WTC11 (cell line): ENCODE measurements around the gene NKAP. TPM values are rescaled to one million over a fixed set of nuclear protein-coding genes. Genes with fewer than 3 reads are reported as not detected.

Experiments used
- ATAC-seq: fragments of 200-7000 bp; cut with Tn5 transposase; 2 replicates; pipeline ENCODE4 v1.10.0; 2021; ENCODE audit warnings: mild to moderate bottlenecking, moderate library complexity
- CTCF ChIA-PET: fragments of 300-600 bp; sonication (Branson Sonifier 250); formaldehyde crosslinking; loops from one replicate; lab custom pipeline; 2021; ENCODE audit warnings: antibody characterized with exemption; lab: Charles Lee
- POLR2A ChIA-PET: fragments of 350-600 bp; sonication (Branson Sonifier 250); formaldehyde crosslinking; loops from one replicate; lab custom pipeline; 2021; ENCODE audit warnings: antibody characterized with exemption; lab: Charles Lee
- DNase-seq: peaks from one replicate; pipeline ENCODE4 v3.0.0; 2021; ENCODE audit warnings: low spot score
- H3K27ac Mint-ChIP-seq: 2 replicates; pipeline ENCODE4 v1.8.0; 2021; ENCODE audit warnings: mixed read lengths
- H3K27me3 Mint-ChIP-seq: 2 replicates; pipeline ENCODE4 v1.8.0; 2021; ENCODE audit warnings: low read depth, mild to moderate bottlenecking, moderate library complexity, mixed read lengths
- H3K36me3 Mint-ChIP-seq: 2 replicates; pipeline ENCODE4 v1.8.0; 2021; ENCODE audit warnings: mixed read lengths
- H3K4me1 Mint-ChIP-seq: 2 replicates; pipeline ENCODE4 v1.8.0; 2022; ENCODE audit warnings: mixed read lengths
- H3K4me3 Mint-ChIP-seq: 2 replicates; pipeline ENCODE4 v1.8.0; 2021; ENCODE audit warnings: mild to moderate bottlenecking, moderate library complexity, mixed read lengths
- H3K9me3 Mint-ChIP-seq: 2 replicates; pipeline ENCODE4 v1.8.0; 2021; ENCODE audit warnings: mixed read lengths
- FOXJ3 ChIP-seq: sonication (generic); formaldehyde crosslinking; IDR thresholded peaks from 2 replicates; pipeline ENCODE4 v1.9.0; 2021; ENCODE audit warnings: missing genetic modification reagents, mild to moderate bottlenecking, borderline replicate concordance
- FOXP1 ChIP-seq: sonication (generic); formaldehyde crosslinking; IDR thresholded peaks from 2 replicates; pipeline ENCODE4 v1.8.0; 2022; ENCODE audit warnings: missing genetic modification reagents, mild to moderate bottlenecking, moderate library complexity, borderline replicate concordance
- HMGA2 ChIP-seq: fragments of 250-450 bp; sonication (Bioruptor Pico); IDR thresholded peaks from 2 replicates; pipeline ENCODE4 v1.4.0; 2021; ENCODE audit warnings: mild to moderate bottlenecking, moderate library complexity
- JAZF1 ChIP-seq: fragments of 250-450 bp; sonication (Bioruptor Pico); IDR thresholded peaks from 2 replicates; pipeline ENCODE4 v1.9.0; 2021; ENCODE audit warnings: moderate library complexity, mild to moderate bottlenecking, inconsistent platforms
- KAT7 ChIP-seq: sonication (generic); formaldehyde crosslinking; IDR thresholded peaks from 2 replicates; pipeline ENCODE4 v1.8.1; 2023; ENCODE audit warnings: missing genetic modification reagents, mild to moderate bottlenecking, borderline replicate concordance
- NR2C2 ChIP-seq: sonication (generic); formaldehyde crosslinking; IDR thresholded peaks from 2 replicates; pipeline ENCODE4 v1.8.0; 2022; ENCODE audit warnings: mild to moderate bottlenecking, missing genetic modification reagents
- OVOL2 ChIP-seq: fragments of 250-450 bp; sonication (Bioruptor Pico); IDR thresholded peaks from 2 replicates; pipeline ENCODE4 v1.9.0; 2021; ENCODE audit warnings: mild to moderate bottlenecking, borderline replicate concordance
- RELA ChIP-seq: sonication (generic); formaldehyde crosslinking; IDR thresholded peaks from 2 replicates; pipeline ENCODE4 v1.8.1; 2022; ENCODE audit warnings: missing genetic modification reagents, mild to moderate bottlenecking, borderline replicate concordance
- SMAD4 ChIP-seq: sonication (generic); formaldehyde crosslinking; IDR thresholded peaks from 2 replicates; pipeline ENCODE4 v1.8.0; 2022; ENCODE audit warnings: mild to moderate bottlenecking, missing genetic modification reagents
- TP53 ChIP-seq: sonication (generic); formaldehyde crosslinking; IDR thresholded peaks from 2 replicates; pipeline ENCODE4 v1.8.1; 2023; ENCODE audit warnings: mild to moderate bottlenecking, missing genetic modification reagents
- ZBTB21 ChIP-seq: sonication (generic); formaldehyde crosslinking; IDR thresholded peaks from 2 replicates; pipeline ENCODE4 v1.8.1; 2023; ENCODE audit warnings: mild to moderate bottlenecking, missing genetic modification reagents, borderline replicate concordance
- ZNF121 ChIP-seq: sonication (generic); formaldehyde crosslinking; IDR thresholded peaks from 2 replicates; pipeline ENCODE4 v1.8.0; 2023; ENCODE audit warnings: missing genetic modification reagents
- ZNF138 ChIP-seq: sonication (generic); formaldehyde crosslinking; conservative IDR thresholded peaks from 2 replicates; pipeline ENCODE4 v1.8.1; 2022; ENCODE audit warnings: mild to moderate bottlenecking, moderate library complexity, missing genetic modification reagents
- ZNF263 ChIP-seq: sonication (generic); formaldehyde crosslinking; IDR thresholded peaks from 2 replicates; pipeline ENCODE4 v1.8.1; 2022; ENCODE audit warnings: low read depth, mild to moderate bottlenecking, moderate library complexity, missing genetic modification reagents
- total RNA-seq: library from RNA; stranded (reverse); gene quantifications from 3 replicates; pipeline ENCODE4 v1.2.3, GENCODE V29; 2021
- TF ChIP-seq, protein P1 (sequence below): sonication (generic); formaldehyde crosslinking; IDR thresholded peaks from 2 replicates; pipeline ENCODE4 v1.8.0; 2022; ENCODE audit warnings: mild to moderate bottlenecking, missing genetic modification reagents
- TF ChIP-seq, protein P2 (sequence below): fragments of 250-450 bp; sonication (Bioruptor Pico); IDR thresholded peaks from 2 replicates; pipeline ENCODE4 v1.8.0; 2021; ENCODE audit warnings: mild to moderate bottlenecking
- TF ChIP-seq, protein P3 (sequence below): fragments of 250-450 bp; sonication (Bioruptor Pico); conservative IDR thresholded peaks from 2 replicates; pipeline ENCODE4 v1.9.0; 2021; ENCODE audit warnings: mild to moderate bottlenecking
- TF ChIP-seq, protein P4 (sequence below): sonication (generic); formaldehyde crosslinking; IDR thresholded peaks from 2 replicates; pipeline ENCODE4 v1.8.1; 2022; ENCODE audit warnings: low read depth, mild to moderate bottlenecking, moderate library complexity, missing genetic modification reagents, borderline replicate concordance
- TF ChIP-seq, protein P5 (sequence below): sonication (generic); formaldehyde crosslinking; IDR thresholded peaks from 2 replicates; pipeline ENCODE4 v1.8.0; 2022; ENCODE audit warnings: mild to moderate bottlenecking, missing genetic modification reagents
- TF ChIP-seq, protein P6 (sequence below): sonication (generic); formaldehyde crosslinking; IDR thresholded peaks from 2 replicates; pipeline ENCODE4 v1.8.1; 2023; ENCODE audit warnings: mild to moderate bottlenecking, missing genetic modification reagents
- TF ChIP-seq, protein P7 (sequence below): fragments of 250-450 bp; sonication (Bioruptor Pico); IDR thresholded peaks from 2 replicates; pipeline ENCODE4 v1.9.0; 2021; ENCODE audit warnings: mild to moderate bottlenecking
- TF ChIP-seq, protein P8 (sequence below): sonication (generic); formaldehyde crosslinking; IDR thresholded peaks from 2 replicates; pipeline ENCODE4 v1.8.1; 2022; ENCODE audit warnings: mild to moderate bottlenecking, moderate library complexity, missing genetic modification reagents

The NKAP gene
- total RNA-seq, 1 experiment from 2014 or later, result 6.9 TPM

DNA sequence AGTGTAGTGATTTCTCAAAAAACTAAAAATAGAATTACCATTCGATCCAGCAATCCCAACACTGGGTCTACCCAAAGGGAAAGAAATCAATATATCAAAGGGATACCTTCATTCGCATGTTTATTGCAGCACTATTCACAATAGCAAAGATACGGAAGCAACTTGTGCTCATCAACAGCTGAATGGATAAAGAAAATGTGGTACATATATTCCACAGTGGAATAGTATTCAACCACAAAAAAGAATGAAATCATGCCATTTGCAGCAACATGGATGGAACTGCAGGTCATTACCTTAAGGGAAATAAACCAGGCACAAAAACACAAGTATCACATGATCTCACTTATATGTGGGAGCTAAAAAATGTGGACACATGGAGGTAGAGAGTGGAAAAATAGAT lies 42.7 kb upstream of the NKAP start:
- no peaks in the 10 kb centered on the region for H3K9me3 Mint-ChIP-seq
- peaks cover 9% of the 10 kb centered on the region for H3K4me1 Mint-ChIP-seq
- ATAC-seq (no peak), DNase-seq (no peak)
- H3K36me3 Mint-ChIP-seq, result no peaks in the 10 kb centered on the region
- ChIA-PET POLR2A (no interaction called here), CTCF (interaction anchor here (0.6 kb wide), 1 partner anchor 20 kb away, joined by 3 read pairs; no protein-coding TSS in a partner anchor)
- peaks cover 89% of the 10 kb centered on the region for H3K27me3 Mint-ChIP-seq
- H3K4me3 Mint-ChIP-seq, result no peak overlapping the region
- TF ChIP-seq, protein P1, sequence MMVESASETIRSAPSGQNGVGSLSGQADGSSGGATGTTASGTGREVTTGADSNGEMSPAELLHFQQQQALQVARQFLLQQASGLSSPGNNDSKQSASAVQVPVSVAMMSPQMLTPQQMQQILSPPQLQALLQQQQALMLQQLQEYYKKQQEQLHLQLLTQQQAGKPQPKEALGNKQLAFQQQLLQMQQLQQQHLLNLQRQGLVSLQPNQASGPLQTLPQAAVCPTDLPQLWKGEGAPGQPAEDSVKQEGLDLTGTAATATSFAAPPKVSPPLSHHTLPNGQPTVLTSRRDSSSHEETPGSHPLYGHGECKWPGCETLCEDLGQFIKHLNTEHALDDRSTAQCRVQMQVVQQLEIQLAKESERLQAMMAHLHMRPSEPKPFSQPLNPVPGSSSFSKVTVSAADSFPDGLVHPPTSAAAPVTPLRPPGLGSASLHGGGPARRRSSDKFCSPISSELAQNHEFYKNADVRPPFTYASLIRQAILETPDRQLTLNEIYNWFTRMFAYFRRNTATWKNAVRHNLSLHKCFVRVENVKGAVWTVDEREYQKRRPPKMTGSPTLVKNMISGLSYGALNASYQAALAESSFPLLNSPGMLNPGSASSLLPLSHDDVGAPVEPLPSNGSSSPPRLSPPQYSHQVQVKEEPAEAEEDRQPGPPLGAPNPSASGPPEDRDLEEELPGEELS, result no peak
- TF ChIP-seq, protein P2, sequence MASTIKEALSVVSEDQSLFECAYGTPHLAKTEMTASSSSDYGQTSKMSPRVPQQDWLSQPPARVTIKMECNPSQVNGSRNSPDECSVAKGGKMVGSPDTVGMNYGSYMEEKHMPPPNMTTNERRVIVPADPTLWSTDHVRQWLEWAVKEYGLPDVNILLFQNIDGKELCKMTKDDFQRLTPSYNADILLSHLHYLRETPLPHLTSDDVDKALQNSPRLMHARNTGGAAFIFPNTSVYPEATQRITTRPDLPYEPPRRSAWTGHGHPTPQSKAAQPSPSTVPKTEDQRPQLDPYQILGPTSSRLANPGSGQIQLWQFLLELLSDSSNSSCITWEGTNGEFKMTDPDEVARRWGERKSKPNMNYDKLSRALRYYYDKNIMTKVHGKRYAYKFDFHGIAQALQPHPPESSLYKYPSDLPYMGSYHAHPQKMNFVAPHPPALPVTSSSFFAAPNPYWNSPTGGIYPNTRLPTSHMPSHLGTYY (CRISPR knock-in tag), result no peak
- H3K27ac Mint-ChIP-seq, result no peak overlapping the region

DNA sequence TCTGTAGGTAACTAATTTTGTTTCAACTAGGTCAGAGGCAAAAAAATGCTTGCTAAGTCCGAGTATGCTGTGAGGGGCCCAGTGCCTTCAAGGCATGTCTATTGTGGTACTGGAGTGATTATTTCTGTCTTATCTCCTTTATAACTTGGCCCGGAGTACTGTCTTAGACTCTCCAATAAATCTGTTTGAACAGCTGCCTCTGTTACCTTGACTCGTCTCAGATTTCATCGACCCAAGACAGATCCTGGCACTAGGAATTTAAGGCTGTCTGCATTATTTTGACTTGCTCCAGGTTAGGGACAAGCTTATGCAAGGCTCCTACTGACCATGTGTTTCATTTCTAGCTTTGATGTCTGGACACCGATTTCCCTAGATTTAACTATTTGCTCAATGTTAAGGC lies 41.1 kb upstream of the NKAP start:
- TF ChIP-seq FOXJ3 (CRISPR knock-in tag), result no peak
- no peak for TF ChIP-seq HMGA2 (CRISPR knock-in tag)
- no peak for TF ChIP-seq ZBTB21
- no peak for TF ChIP-seq SMAD4 (CRISPR knock-in tag)
- TF ChIP-seq RELA, result no peak
- no peak for TF ChIP-seq TP53 (CRISPR knock-in tag)
- no peak for TF ChIP-seq ZNF263 (CRISPR knock-in tag)
- no peak for TF ChIP-seq NR2C2 (CRISPR knock-in tag)
- TF ChIP-seq, protein P3, sequence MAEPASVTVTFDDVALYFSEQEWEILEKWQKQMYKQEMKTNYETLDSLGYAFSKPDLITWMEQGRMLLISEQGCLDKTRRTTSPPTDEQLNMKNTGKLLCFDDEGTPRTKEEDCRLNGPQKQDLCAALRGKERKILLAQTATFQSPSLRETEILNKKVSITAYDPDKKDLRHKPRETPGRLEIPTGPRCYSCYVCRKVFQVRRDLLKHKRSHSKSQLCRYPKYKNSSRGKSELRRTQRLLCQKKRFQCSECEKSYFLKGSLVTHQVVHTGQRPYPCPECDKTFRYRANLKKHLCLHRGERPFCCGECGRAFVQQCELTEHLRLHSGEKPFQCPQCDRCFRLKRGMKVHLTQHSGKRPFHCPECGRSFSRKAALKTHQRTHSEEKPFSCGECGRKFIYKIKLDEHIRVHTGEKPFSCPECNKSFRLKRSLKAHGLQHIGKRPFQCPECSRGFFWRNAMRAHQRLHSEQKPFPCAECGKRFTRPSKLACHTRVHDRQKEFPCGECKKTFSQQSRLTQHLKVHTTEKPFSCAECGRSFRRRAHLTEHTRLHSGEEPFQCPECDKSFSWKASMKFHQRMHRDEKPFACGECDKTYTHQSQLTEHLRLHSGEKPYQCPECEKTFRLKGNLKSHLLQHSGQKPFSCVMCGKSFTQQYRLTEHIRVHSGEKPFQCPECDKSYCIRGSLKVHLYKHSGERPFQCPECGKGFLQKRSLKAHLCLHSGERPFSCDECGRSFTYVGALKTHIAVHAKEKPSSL (CRISPR knock-in tag), result no peak
- TF ChIP-seq, protein P4, sequence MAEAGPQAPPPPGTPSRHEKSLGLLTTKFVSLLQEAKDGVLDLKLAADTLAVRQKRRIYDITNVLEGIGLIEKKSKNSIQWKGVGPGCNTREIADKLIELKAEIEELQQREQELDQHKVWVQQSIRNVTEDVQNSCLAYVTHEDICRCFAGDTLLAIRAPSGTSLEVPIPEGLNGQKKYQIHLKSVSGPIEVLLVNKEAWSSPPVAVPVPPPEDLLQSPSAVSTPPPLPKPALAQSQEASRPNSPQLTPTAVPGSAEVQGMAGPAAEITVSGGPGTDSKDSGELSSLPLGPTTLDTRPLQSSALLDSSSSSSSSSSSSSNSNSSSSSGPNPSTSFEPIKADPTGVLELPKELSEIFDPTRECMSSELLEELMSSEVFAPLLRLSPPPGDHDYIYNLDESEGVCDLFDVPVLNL (CRISPR knock-in tag), result no peak
- TF ChIP-seq, protein P5, sequence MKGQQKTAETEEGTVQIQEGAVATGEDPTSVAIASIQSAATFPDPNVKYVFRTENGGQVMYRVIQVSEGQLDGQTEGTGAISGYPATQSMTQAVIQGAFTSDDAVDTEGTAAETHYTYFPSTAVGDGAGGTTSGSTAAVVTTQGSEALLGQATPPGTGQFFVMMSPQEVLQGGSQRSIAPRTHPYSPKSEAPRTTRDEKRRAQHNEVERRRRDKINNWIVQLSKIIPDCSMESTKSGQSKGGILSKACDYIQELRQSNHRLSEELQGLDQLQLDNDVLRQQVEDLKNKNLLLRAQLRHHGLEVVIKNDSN (CRISPR knock-in tag), result no peak
- no peak for TF ChIP-seq FOXP1 (CRISPR knock-in tag)
- TF ChIP-seq ZNF121 (CRISPR knock-in tag), result no peak
- TF ChIP-seq ZNF138 (CRISPR knock-in tag), result no peak
- no peak for TF ChIP-seq KAT7 (CRISPR knock-in tag)
- TF ChIP-seq, protein P6, sequence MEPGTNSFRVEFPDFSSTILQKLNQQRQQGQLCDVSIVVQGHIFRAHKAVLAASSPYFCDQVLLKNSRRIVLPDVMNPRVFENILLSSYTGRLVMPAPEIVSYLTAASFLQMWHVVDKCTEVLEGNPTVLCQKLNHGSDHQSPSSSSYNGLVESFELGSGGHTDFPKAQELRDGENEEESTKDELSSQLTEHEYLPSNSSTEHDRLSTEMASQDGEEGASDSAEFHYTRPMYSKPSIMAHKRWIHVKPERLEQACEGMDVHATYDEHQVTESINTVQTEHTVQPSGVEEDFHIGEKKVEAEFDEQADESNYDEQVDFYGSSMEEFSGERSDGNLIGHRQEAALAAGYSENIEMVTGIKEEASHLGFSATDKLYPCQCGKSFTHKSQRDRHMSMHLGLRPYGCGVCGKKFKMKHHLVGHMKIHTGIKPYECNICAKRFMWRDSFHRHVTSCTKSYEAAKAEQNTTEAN (CRISPR knock-in tag), result no peak
- TF ChIP-seq, protein P7, sequence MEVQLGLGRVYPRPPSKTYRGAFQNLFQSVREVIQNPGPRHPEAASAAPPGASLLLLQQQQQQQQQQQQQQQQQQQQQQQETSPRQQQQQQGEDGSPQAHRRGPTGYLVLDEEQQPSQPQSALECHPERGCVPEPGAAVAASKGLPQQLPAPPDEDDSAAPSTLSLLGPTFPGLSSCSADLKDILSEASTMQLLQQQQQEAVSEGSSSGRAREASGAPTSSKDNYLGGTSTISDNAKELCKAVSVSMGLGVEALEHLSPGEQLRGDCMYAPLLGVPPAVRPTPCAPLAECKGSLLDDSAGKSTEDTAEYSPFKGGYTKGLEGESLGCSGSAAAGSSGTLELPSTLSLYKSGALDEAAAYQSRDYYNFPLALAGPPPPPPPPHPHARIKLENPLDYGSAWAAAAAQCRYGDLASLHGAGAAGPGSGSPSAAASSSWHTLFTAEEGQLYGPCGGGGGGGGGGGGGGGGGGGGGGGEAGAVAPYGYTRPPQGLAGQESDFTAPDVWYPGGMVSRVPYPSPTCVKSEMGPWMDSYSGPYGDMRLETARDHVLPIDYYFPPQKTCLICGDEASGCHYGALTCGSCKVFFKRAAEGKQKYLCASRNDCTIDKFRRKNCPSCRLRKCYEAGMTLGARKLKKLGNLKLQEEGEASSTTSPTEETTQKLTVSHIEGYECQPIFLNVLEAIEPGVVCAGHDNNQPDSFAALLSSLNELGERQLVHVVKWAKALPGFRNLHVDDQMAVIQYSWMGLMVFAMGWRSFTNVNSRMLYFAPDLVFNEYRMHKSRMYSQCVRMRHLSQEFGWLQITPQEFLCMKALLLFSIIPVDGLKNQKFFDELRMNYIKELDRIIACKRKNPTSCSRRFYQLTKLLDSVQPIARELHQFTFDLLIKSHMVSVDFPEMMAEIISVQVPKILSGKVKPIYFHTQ (CRISPR knock-in tag), result no peak
- TF ChIP-seq, protein P8, sequence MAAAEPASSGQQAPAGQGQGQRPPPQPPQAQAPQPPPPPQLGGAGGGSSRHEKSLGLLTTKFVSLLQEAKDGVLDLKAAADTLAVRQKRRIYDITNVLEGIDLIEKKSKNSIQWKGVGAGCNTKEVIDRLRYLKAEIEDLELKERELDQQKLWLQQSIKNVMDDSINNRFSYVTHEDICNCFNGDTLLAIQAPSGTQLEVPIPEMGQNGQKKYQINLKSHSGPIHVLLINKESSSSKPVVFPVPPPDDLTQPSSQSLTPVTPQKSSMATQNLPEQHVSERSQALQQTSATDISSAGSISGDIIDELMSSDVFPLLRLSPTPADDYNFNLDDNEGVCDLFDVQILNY (CRISPR knock-in tag), result no peak
- no peak for TF ChIP-seq OVOL2 (CRISPR knock-in tag)
- TF ChIP-seq JAZF1 (CRISPR knock-in tag), result no peak
- peaks cover 2% of the 10 kb centered on the region for H3K4me1 Mint-ChIP-seq
- no peak for ATAC-seq
- ChIA-PET CTCF (no interaction called here), POLR2A (no interaction called here)
- no peaks in the 10 kb centered on the region for H3K9me3 Mint-ChIP-seq
- no peaks in the 10 kb centered on the region for H3K36me3 Mint-ChIP-seq
- H3K27ac Mint-ChIP-seq, result no peak overlapping the region
- H3K27me3 Mint-ChIP-seq, result peaks cover 82% of the 10 kb centered on the region
- no peak for DNase-seq
- H3K4me3 Mint-ChIP-seq, result no peak overlapping the region
